ENCODE data around the gene HSPA9.

HSPA9 gene

DNA sequence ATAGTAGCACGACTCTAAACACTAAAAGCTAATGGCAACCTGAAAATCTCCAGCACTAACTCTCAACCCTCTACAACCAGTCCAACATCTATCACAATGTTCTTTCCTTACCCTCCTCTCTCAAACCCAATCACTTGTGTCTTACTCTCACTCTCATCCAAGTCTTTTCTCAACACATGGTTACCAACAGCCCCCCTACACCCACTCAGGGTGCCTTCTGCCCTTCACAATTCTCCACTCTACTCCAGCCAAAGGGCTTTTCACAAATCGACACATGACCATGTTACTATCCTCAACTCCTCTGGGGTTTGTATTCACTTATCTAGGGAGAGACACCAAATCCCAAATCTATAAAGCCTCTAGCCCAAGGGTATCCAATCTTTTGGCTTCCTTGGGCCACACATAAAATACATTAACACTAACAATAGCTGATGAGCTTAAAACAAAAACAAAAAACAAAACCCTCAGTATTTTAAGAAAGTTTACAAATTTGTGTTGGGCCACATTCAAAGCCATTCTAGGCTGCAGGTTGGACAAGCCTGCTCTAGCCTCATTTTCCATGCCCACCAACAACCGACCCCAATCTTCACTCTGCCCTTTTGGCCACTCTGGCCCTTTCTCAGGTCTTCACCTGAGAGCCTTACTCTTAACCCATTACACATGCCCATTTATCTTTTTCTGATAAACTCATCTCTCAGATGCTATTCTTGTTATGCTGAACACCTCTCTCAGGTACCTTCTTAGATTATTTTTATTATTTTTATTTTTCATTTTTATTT is 11.7 kb downstream of the HSPA9 start:
- no peak overlapping the region for H3K4me3 ChIP-seq (replicated peaks; ENCODE audit: low read depth, low read length)
- TF ChIP-seq, protein P1, sequence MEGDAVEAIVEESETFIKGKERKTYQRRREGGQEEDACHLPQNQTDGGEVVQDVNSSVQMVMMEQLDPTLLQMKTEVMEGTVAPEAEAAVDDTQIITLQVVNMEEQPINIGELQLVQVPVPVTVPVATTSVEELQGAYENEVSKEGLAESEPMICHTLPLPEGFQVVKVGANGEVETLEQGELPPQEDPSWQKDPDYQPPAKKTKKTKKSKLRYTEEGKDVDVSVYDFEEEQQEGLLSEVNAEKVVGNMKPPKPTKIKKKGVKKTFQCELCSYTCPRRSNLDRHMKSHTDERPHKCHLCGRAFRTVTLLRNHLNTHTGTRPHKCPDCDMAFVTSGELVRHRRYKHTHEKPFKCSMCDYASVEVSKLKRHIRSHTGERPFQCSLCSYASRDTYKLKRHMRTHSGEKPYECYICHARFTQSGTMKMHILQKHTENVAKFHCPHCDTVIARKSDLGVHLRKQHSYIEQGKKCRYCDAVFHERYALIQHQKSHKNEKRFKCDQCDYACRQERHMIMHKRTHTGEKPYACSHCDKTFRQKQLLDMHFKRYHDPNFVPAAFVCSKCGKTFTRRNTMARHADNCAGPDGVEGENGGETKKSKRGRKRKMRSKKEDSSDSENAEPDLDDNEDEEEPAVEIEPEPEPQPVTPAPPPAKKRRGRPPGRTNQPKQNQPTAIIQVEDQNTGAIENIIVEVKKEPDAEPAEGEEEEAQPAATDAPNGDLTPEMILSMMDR (IDR thresholded peaks at IDR 0.05; ENCODE audit: low read depth, low read length, missing control alignments): no peak
- no peak for DNase-seq (ENCODE audit: extremely low read depth, low read depth)

DNA sequence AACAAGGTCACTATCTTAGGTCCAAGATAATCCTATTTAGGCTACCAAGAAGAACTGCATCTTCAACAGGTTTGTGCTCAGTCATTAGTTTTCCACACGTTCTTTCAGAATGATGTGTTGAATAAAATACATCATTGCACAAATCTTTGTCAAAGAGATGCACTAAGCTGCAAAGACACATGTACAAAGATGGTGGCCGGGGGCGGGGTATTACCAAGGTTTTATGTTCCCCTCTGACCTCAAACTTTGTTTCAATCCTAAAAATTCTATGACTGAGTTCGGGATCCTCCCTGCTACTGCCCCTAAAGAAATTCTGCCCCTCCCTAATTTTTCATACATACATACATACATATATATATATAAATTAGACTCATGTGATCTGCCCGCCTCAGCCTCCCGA is 14.2 kb downstream of the HSPA9 start:
- no peak overlapping the region for H3K4me3 ChIP-seq (replicated peaks; ENCODE audit: low read depth, low read length)
- TF ChIP-seq, protein P1 (IDR thresholded peaks at IDR 0.05; ENCODE audit: low read depth, low read length, missing control alignments): no peak
- DNase-seq (ENCODE audit: extremely low read depth, low read depth): no peak

DNA sequence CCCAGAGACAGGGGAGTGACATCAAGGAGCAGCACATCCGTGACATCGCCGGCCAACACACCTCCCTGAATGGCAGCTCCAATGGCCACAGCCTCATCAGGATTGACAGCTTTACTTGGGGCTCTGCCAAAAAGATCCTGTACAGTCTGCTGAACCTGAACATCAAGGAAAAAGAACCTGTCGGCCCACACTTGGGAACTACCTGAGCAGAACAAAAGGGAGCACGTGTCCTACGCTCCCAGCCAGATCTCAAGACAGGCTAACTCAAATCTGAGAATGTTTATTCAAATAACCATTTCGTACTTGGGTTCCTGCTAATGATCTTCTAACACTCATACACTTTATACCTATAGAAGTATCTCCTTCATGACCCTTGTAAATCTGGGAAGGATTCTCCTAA is 15.3 kb downstream of the HSPA9 start:
- no peak overlapping the region for H3K4me3 ChIP-seq (replicated peaks; ENCODE audit: low read depth, low read length)
- DNase-seq (ENCODE audit: extremely low read depth, low read depth): no peak
- TF ChIP-seq, protein P1 (IDR thresholded peaks at IDR 0.05; ENCODE audit: low read depth, low read length, missing control alignments): no peak

DNA sequence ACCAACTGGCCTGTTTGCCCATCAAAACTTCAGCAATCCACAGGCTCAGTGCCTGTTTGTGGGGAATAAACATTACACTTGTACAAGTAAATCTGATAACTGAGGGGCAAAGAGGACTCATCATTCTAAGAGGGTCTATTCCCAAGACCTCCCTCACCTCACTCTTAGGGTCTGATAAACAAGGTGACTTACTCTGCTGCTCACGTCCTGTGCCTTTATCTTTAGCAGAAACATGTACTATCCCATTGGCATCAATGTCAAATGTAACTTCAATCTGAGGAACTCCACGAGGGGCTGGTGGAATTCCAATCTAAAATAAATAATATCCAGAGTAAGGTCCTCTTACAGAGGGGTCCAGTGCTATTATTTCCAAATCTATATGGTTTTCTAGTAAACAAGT is 17.5 kb downstream of the HSPA9 start:
- DNase-seq (ENCODE audit: extremely low read depth, low read depth): no peak
- H3K4me3 ChIP-seq (replicated peaks; ENCODE audit: low read depth, low read length): no peak overlapping the region
- TF ChIP-seq, protein P1 (IDR thresholded peaks at IDR 0.05; ENCODE audit: low read depth, low read length, missing control alignments): no peak

DNA sequence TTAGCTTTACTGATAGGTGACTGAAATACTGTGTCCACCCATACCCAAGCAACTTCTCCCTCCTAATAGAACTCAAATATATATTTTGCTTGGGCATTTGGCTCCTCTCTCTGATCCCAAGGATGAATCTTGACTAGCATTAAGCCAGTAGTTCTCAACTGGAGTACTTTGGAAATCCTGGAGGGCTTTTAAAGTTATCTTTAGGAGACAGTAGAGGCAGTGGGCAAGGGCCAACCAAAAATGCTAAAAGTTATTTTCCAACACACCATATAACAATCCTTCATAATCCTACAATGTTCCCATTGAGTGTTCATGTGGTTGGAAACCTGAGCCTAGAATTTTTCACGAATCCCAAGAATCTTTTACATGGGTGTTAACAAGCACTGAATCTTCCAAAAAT is 21.1 kb downstream of the HSPA9 start:
- H3K4me3 ChIP-seq (replicated peaks; ENCODE audit: low read depth, low read length): no peak overlapping the region
- DNase-seq (ENCODE audit: extremely low read depth, low read depth): no peak
- TF ChIP-seq, protein P1 (IDR thresholded peaks at IDR 0.05; ENCODE audit: low read depth, low read length, missing control alignments): no peak

DNA sequence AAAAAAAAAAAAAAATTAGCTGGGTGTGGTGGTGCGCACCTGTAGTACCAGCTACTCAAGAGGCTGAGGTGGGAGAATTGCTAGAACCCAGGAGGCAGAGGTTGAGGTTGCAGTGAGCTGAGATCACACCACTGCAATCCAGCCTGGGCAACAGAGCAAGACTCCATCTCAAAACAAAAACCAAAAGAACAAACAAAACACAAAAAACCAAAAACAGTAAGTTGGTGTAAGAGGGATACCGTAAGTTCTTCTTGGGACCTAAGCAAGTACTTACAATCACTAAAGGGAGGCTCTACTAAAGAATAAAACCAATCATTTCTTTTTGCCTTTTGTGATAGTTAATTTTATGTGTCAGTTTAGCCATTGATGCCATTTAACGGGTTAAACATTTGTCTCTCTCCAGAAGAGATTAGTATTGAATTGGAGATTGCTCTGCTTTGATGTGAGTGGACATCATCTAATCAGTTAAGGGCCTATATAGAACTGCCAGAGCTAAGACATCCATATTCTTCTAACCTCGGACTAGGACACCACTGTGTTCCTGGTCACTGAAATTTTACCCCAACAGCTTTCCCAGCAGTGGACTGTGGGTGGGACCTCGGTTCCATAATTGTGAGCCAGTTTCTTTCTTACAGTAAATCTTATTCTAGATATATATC is 21.6 kb downstream of the HSPA9 start:
- TF ChIP-seq, protein P1 (IDR thresholded peaks at IDR 0.05; ENCODE audit: low read depth, low read length, missing control alignments): no peak
- H3K4me3 ChIP-seq (replicated peaks; ENCODE audit: low read depth, low read length): no peak overlapping the region
- DNase-seq (ENCODE audit: extremely low read depth, low read depth): no peak

All from HFF-Myc (cell line).